GM12878 (cell line): Measurements from ENCODE around the gene PSMD8. TPM values are rescaled to one million over a fixed set of nuclear protein-coding genes. Genes with fewer than 3 reads are reported as not detected.

Experiments
- ATAC-seq: fragments of 200-7000 bp; cut with Tn5 transposase; 3 replicates; pipeline ENCODE4 v1.9.1; 2020; ENCODE audit warnings: mild to moderate bottlenecking, moderate library complexity
- BruUV-seq: library from RNA; stranded (reverse); fragments of 400-500 nt; replicated peaks from 2 replicates; lab custom pipeline; 2021; lab: Mats Ljungman, UMichigan
- CTCF ChIA-PET: fragments of 300-600 bp; sonication (Branson Sonifier 250); formaldehyde crosslinking; extraction: SDS; loops from one replicate; lab custom pipeline; 2021; ENCODE audit warnings: inconsistent platforms; lab: Yijun Ruan, JAX
- POLR2A ChIA-PET: fragments of 350-600 bp; formaldehyde crosslinking; extraction: SDS; loops from one replicate; lab custom pipeline; 2021; ENCODE audit warnings: inconsistent platforms; lab: Charles Lee
- RAD21 ChIA-PET: fragments of 300-600 bp; sonication (Branson Sonifier 250); formaldehyde crosslinking; loops from one replicate; lab custom pipeline; 2023; ENCODE audit warnings: antibody characterized with exemption; ENCODE audit not compliant: unreplicated experiment; lab: Charles Lee
- SMC1A ChIA-PET: fragments of 300-600 bp; sonication (Branson Sonifier 250); formaldehyde crosslinking; loops from one replicate; lab custom pipeline; 2023; ENCODE audit not compliant: unreplicated experiment, uncharacterized antibody; lab: Charles Lee
- DNase-seq: peaks from one replicate; pipeline ENCODE4 v3.0.0-alpha.2; 2011; ENCODE audit warnings: low read depth, low spot score
- FAIRE-seq: peaks from 3 replicates; lab custom pipeline; 2011; peaks lifted over from hg19 to GRCh38; lab: Jason Lieb, UNC
- H2AFZ ChIP-seq: 2 replicates; pipeline ENCODE4 v1.6.0; 2011; ENCODE audit warnings: low read depth, low read length, control low read depth; ENCODE audit not compliant: control insufficient read depth
- H3K27ac ChIP-seq: 2 replicates; pipeline ENCODE4 v1.5.1; 2011; ENCODE audit warnings: control low read depth; ENCODE audit not compliant: control insufficient read depth, insufficient read depth
- H3K27me3 ChIP-seq, 2 experiments: replicated peaks in 1 of 2; 2 replicates each; pipeline versions ENCODE4 v1.6.0 to v1.6.1; 2011; ENCODE audit warnings: low read length in 1 of 2; ENCODE audit not compliant: control insufficient read depth in 2 of 2, insufficient read depth in 2 of 2
- H3K36me3 ChIP-seq, 2 experiments: 2 replicates each; pipeline ENCODE4 v1.5.1; 2011; ENCODE audit warnings: low read length in 1 of 2; ENCODE audit not compliant: control insufficient read depth in 2 of 2, insufficient read depth in 2 of 2
- H3K4me1 ChIP-seq: 2 replicates; pipeline ENCODE4 v1.6.1; 2011; ENCODE audit warnings: mild to moderate bottlenecking, low read length, moderate library complexity, mixed read lengths; ENCODE audit not compliant: control insufficient read depth, insufficient read depth
- H3K4me2 ChIP-seq: 2 replicates; pipeline ENCODE4 v1.6.0; 2011; ENCODE audit warnings: control low read depth; ENCODE audit not compliant: control insufficient read depth, insufficient read depth
- H3K4me3 ChIP-seq: fragments of 200-600 bp; sonication (generic); 2 replicates; pipeline ENCODE4 v1.5.1; 2016
- H3K79me2 ChIP-seq: 2 replicates; pipeline ENCODE4 v1.6.0; 2011; ENCODE audit warnings: low read length; ENCODE audit not compliant: control insufficient read depth, insufficient read depth
- H3K9ac ChIP-seq: 2 replicates; pipeline ENCODE4 v1.8.0; 2011; ENCODE audit warnings: low read length, control low read depth, mixed read lengths; ENCODE audit not compliant: control insufficient read depth, insufficient read depth
- H3K9me3 ChIP-seq: replicated peaks from 3 replicates; pipeline ENCODE4 v1.5.1; 2011; ENCODE audit warnings: mild to moderate bottlenecking, low read length; ENCODE audit not compliant: control insufficient read depth, insufficient read depth
- H4K20me1 ChIP-seq: 2 replicates; pipeline ENCODE4 v1.6.0; 2011; ENCODE audit not compliant: control insufficient read depth, insufficient read depth
- ATF7 ChIP-seq: fragments of 450-650 bp; IDR thresholded peaks from 2 replicates; pipeline ENCODE4 v1.6.1; 2016; ENCODE audit warnings: low read depth, mild to moderate bottlenecking
- POLR2A ChIP-seq: IDR thresholded peaks from 2 replicates; pipeline ENCODE4 v1.6.1; 2011; ENCODE audit warnings: low read depth, mild to moderate bottlenecking, low read length
- TCF12 ChIP-seq: IDR thresholded peaks from 2 replicates; pipeline ENCODE4 v1.6.1; 2011; ENCODE audit warnings: low read depth, mild to moderate bottlenecking, low read length
- ZNF622 ChIP-seq: fragments of 450-650 bp; IDR thresholded peaks from 2 replicates; pipeline ENCODE4 v1.6.1; 2017; ENCODE audit warnings: mild to moderate bottlenecking, inconsistent platforms
- WGBS: methylation state at CpG from one replicate; pipeline ENCODE4 v1.1.6; 2016; ENCODE audit warnings: low lambda C conversion rate; ENCODE audit not compliant: insufficient replicate concordance, insufficient coverage; ENCODE audit errors: missing lambda C conversion rate; 5-methylcytosine and 5-hydroxymethylcytosine counted together
- in situ Hi-C: fragments of 300-500 bp; cut with MboI; formaldehyde crosslinking; loops from 9 replicates; pipeline ENCODE4 v1.14.3; 2018; ENCODE audit warnings: mixed read lengths
- intact Hi-C: fragments of 100-400 bp; cut with micrococcal nuclease; formaldehyde crosslinking; loops from one replicate; pipeline ENCODE4 v1.14.2; 2022; ENCODE audit not compliant: unreplicated experiment
- polyA plus RNA-seq, 11 experiments: library from polyadenylated mRNA; depleted of rRNA in 4 of 11; unstranded in 6 of 11; stranded (reverse) in 5 of 11; fragments of >200 nt; fragmentation: Nextera tagmentation in 4 of 11; fragmentation: Illumina TruSeq in 1 of 11; extraction: Ambion mirVana in 4 of 11; extraction: Trizol in 1 of 11; gene quantifications; 1 replicate in 1 of 11; 2 replicates in 10 of 11; pipeline versions ENCODE4 v1.2.1 to v1.2.3, GENCODE V29; 2011 to 2016; ENCODE audit warnings: inconsistent platforms in 2 of 11, missing spikeins in 2 of 11, low read depth in 1 of 11
- total RNA-seq, 4 experiments: library from RNA; depleted of rRNA in 3 of 4; stranded (reverse); fragments of >200 nt in 3 of 4; fragmentation: Illumina TruSeq in 1 of 4; extraction: Trizol in 1 of 4; gene quantifications; 2 replicates each; pipeline versions ENCODE4 v1.2.1 to v1.2.3, GENCODE V29; 2013 to 2021
- TF ChIP-seq, protein P1 (sequence below): IDR thresholded peaks from 2 replicates; pipeline ENCODE4 v1.6.1; 2011; ENCODE audit warnings: mild to moderate bottlenecking, low read depth, low read length, moderate library complexity; ENCODE audit not compliant: insufficient replicate concordance
- TF ChIP-seq, protein P2 (sequence below): fragments of 450-650 bp; IDR thresholded peaks from 2 replicates; pipeline ENCODE4 v1.6.1; 2018; ENCODE audit warnings: mild to moderate bottlenecking, low read depth, moderate library complexity; ENCODE audit not compliant: partially characterized antibody

PSMD8 gene
- total and polyA plus RNA-seq, 10 of the 15 experiments (the other 5 are each of a cell fraction or from before 2014, with no cell fraction given): 81.2 to 409 (median 268) TPM

DNA sequence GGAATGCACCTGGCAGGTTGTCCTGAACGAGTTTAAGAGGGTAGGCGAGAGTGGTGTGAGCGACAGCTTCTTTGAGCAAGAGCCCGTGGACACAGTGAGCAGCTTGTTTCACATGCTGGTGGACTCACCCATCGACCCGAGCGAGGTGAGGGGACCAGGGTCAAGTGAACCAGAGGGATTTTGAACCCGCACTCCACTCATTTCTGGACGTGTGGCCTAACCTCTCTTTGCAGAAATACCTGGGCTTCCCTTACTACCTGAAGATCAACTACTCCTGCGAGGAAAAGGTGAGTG, 37.1 kb upstream of the PSMD8 start:
- Histone ChIP-seq H3K79me2 (no peaks in the 10 kb centered on the region), H3K4me1 (peaks cover 3% of the 10 kb centered on the region; the same call in 1 of the 2 replicates)
- TSS peak; percentile 58 for BruUV-seq
- CTCF ChIA-PET: no interaction called here
- no peak for TF ChIP-seq POLR2A
- TF ChIP-seq ZNF622: no peak
- TF ChIP-seq ATF7: no peak
- TF ChIP-seq, protein P1, sequence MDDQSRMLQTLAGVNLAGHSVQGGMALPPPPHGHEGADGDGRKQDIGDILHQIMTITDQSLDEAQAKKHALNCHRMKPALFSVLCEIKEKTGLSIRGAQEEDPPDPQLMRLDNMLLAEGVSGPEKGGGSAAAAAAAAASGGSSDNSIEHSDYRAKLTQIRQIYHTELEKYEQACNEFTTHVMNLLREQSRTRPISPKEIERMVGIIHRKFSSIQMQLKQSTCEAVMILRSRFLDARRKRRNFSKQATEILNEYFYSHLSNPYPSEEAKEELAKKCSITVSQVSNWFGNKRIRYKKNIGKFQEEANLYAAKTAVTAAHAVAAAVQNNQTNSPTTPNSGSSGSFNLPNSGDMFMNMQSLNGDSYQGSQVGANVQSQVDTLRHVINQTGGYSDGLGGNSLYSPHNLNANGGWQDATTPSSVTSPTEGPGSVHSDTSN: no peak
- TF ChIP-seq TCF12: no peak
- TF ChIP-seq, protein P2, sequence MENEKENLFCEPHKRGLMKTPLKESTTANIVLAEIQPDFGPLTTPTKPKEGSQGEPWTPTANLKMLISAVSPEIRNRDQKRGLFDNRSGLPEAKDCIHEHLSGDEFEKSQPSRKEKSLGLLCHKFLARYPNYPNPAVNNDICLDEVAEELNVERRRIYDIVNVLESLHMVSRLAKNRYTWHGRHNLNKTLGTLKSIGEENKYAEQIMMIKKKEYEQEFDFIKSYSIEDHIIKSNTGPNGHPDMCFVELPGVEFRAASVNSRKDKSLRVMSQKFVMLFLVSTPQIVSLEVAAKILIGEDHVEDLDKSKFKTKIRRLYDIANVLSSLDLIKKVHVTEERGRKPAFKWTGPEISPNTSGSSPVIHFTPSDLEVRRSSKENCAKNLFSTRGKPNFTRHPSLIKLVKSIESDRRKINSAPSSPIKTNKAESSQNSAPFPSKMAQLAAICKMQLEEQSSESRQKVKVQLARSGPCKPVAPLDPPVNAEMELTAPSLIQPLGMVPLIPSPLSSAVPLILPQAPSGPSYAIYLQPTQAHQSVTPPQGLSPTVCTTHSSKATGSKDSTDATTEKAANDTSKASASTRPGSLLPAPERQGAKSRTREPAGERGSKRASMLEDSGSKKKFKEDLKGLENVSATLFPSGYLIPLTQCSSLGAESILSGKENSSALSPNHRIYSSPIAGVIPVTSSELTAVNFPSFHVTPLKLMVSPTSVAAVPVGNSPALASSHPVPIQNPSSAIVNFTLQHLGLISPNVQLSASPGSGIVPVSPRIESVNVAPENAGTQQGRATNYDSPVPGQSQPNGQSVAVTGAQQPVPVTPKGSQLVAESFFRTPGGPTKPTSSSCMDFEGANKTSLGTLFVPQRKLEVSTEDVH: no peak
- TF ChIP-seq, all 136 proteins: peak for 0
- H3K36me3 ChIP-seq: no peaks in the 10 kb centered on the region
- H3K27me3 ChIP-seq: no peaks in the 10 kb centered on the region
- SMC1A ChIA-PET: interaction anchor here (0.7 to 3.3 kb wide), 3 partner anchors 37 to 396 kb away, joined by 3 to 21 read pairs (median 4); partner anchors contain the start of gene PSMD8
- intact Hi-C loops: no loop called here
- RAD21 ChIA-PET: interaction anchor here (0.6 to 2.1 kb wide), 3 partner anchors 37 to 113 kb away, joined by 3 to 8 read pairs (median 4); partner anchors contain the start of genes FAM98C and PSMD8
- ATAC-seq: no peak
- peak overlapping the region; percentile 82 for H2AFZ ChIP-seq
- H3K27ac ChIP-seq: no peak overlapping the region
- WGBS: 57% methylated on average over 10 of the region's 10 CpGs
- peak overlapping the region; percentile 95 for H3K4me2 ChIP-seq
- in situ Hi-C loops: loop anchor here (5.0 kb wide), 1 partner anchor 35 kb away; the partner anchor contains the start of gene PSMD8
- no peak for FAIRE-seq
- no peak overlapping the region for H3K9ac ChIP-seq
- no peak for DNase-seq
- H3K4me3 ChIP-seq: peak overlapping the region; percentile 46; the same call in 1 of the 2 replicates
- no peaks in the 10 kb centered on the region for H4K20me1 ChIP-seq
- H3K9me3 ChIP-seq: no peaks in the 10 kb centered on the region
- POLR2A ChIA-PET: interaction anchor here (3.1 kb wide), 1 partner anchor 37 kb away, joined by 26 read pairs; the partner anchor contains the start of gene PSMD8
